NCI-H345 treated with DMSO at 0.1 percent for 48 hours (cell line): ENCODE measurements around the gene KCNK13.
"Not testable (repeated sequence)": the region's sequence is repeated elsewhere in the genome, so short reads cannot be mapped to it uniquely, and the experiment has no call there.

Source experiments
- DNase-seq: peaks from one replicate; lab custom pipeline; 2025; ENCODE audit not compliant: unreplicated experiment; lab: John Stamatoyannopoulos, UW

KCNK13 gene

DNA sequence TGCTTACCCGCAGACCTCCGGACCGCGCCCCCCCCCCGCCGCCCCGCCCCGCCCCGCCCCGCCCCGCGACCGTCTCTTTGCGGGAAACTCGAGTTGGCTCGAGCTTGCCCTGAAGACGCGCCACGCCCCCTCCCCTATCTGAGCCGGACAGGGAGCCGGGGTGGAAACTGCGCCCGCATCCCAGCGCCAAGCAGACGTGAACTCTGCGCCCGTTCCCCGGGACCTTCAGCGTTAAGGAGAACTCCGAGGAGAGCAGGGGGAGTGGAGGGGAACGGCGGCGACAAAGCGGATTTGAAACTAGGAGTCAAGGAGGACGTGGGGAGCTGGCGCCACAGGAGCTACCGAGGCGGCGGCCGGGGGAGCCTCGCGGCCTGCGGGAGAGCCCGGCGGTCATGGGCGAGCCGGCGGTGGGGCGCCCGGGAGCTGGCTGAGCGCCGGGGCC, at the start of gene KCNK13:
KCNK13 (plus strand) TSS at position 310 of the 442 bp plus-strand sequence. CDS start 212 bp downstream, outside the sequence.
- DNase-seq: peak; percentile 47

GRCh38 chr14:90017371-90017770, 44.4 kb upstream of the KCNK13 start:
- DNase-seq: no peak

- DNase-seq: no peak
Measured at GRCh38 chr14:90019824-90020523, 41.8 kb upstream of the KCNK13 start.

GRCh38 chr14:90023176-90023896, 38.5 kb upstream of the KCNK13 start:
- no peak for DNase-seq

DNA sequence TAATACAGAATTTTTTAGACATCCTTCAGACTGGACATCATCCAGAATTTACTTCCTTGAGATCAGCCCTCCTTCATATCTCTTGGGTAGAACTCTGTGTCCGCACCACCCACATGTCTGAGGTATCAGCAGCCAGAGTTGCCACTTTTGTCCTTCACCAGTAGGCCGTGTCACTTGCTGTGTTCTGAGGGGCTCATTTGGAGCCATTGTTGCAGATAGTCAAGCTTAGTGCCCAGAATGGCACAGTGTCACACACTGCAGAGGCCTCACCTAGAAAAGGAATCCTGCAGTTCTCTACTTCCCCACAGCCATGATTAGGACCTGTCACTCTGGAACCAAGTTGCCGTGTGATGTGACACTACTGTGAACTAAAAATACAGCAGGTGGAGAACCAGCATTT, 36.9 kb upstream of the KCNK13 start:
- no peak for DNase-seq

DNA sequence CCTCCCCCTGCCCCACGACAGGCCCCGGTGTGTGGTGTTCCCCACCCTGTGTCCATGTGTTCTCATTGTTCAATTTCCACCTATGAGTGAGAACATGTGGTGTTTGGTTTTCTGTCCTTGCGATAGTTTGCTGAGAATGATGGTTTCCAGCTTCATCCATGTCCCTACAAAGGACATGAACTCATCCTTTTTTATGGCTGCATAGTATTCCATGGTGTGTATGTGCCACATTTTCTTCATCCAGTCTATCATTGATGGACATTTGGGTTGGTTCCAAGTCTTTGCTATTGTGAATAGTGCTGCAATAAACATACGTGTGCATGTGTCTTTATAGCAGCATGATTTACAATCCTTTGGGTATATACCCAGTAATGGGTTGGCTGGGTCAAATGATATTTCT, 35.2 kb upstream of the KCNK13 start:
- DNase-seq: not testable (repeated sequence)

GRCh38 chr14:90027842-90028241, 34.0 kb upstream of the KCNK13 start:
- DNase-seq: no peak

DNA sequence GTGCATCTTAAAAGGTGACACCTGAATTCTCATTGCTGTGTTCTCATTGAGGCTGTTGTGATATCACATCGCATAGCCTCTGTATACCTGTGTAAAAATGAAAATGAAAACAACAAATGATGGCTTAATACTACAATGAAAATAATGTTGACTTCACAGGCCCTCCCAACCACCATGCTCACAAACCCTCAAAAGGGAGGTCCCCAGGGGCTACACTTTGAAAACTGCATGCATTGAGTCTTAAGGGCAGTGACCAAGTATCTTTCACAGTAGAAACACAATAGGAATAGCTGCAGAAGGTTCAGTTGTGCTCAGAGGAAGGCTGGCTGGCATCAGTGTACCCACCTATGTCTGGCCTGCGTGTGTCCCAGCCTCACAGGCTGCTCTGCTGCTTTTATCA, 27.6 kb upstream of the KCNK13 start:
- DNase-seq: no peak

- no peak for DNase-seq
Measured at GRCh38 chr14:90034835-90035525, 26.8 kb upstream of the KCNK13 start.

DNA sequence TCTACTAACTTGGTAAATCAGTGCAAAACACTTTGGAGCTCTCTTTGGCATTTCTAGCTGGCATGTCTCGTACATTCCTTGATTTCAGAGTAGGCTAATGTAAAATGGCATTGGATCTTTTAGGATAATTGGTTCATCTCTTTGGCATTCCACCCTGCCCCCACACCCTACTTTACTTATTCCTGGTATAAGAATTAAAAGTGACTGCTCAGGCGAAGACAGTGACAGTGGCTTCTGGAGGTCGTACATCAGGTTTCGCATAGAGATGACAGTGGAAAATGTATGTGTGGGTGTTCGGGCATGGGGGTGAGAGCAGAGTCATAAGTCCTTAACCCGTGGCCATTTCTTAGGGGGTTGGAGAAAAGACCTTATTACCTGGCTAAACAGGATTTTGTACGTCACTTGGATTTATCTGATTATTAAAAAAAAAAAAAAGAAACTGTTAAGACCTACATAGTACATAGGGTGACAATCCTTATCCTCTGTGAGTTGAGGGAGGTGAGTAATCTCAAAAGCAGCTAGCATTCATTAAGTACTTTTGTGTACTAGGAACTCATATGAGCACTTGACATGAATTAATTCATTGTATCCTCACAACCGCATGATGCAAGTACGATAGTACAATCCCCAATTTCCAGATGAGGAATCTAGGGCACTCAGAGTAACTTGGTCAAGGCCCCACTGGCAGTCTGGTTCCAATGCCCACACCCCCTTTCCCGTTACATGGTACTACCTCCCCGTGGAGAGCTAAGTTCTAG, 22.4 kb upstream of the KCNK13 start:
- no peak for DNase-seq

- DNase-seq: no peak
Measured at GRCh38 chr14:90040411-90040810, 21.4 kb upstream of the KCNK13 start.

GRCh38 chr14:90042496-90043252, 19.1 kb upstream of the KCNK13 start:
- DNase-seq: no peak

- no peak for DNase-seq
Measured at GRCh38 chr14:90045616-90046015, 16.2 kb upstream of the KCNK13 start.

DNA sequence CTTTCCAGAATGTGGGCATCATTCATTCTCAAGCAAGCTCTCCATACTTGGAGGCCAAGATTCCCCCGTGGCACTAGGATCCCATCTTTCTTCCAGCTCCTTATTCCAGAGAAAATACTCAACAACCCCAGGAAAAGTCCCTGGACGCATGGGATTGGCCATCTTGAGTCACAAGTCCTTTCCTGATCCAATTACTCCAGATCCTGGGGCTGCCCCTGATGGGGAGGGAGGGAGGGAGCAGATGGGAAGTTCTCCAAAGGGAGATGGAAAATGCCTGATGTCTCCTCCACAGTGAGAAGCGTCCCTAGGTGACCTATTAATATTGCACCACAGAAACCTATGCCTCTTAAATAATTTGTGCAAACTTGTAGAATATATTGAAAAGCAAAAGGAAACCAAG, 12.4 kb upstream of the KCNK13 start:
- no peak for DNase-seq

GRCh38 chr14:90050271-90050670, 11.5 kb upstream of the KCNK13 start:
- no peak for DNase-seq

DNA sequence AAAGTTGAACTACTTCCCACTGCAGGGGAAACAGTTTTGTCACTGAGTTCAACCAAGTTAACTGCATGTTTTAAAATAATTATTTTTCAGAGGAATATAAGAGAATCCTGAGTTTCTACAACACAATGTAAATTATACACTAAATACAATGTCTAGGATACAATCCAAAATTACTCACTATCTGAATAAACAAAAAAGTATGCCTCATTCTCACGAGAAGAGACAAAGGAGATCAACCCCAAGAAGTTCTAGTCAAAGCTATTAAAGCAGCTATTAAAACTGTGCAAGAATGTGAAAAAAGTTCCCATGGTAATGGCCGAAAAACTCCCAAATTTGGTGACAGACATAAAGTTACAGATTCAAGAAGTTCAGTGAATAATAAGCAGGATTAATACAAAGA, 8.8 kb upstream of the KCNK13 start:
- DNase-seq: no peak

DNA sequence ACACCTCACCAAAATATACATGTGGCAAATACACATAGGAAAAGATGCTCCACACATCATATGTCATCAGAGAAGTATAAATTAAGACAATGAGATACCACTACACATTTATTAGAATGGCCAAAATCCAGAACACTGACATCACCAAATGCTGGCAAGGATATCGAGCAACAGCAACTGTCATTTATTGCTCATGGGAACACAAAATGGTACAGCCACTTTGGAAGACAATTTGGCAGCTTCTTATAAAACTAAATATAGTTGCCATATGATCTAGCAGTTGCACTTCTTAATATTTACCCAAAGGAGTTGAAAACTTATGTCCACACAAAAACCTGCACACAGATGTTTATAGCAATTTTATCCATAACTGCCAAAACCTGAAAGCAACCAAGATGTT, 7.0 kb upstream of the KCNK13 start:
- DNase-seq: no peak

DNA sequence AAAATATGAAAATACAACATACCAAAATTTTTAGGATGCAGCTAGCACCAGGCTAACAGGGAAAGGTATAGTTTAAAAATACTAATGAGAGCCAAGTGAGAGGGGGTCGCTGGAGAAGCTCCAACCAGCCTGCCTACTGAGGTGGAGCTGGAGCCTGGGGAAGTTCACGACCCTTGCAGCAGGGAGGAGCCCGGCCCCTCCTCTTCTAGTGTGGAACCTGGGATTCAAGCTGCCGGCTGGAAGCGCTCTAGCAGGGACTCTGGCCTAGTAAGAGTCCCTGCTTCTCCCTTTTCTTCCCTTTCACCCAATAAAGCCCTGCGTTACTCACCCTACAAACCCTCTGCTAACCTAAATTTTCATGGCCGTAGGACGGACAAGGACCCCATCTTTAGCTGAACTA, 5.0 kb upstream of the KCNK13 start:
- no peak for DNase-seq

- DNase-seq: no peak
Measured at GRCh38 chr14:90058876-90059458, 2.8 kb upstream of the KCNK13 start.

DNA sequence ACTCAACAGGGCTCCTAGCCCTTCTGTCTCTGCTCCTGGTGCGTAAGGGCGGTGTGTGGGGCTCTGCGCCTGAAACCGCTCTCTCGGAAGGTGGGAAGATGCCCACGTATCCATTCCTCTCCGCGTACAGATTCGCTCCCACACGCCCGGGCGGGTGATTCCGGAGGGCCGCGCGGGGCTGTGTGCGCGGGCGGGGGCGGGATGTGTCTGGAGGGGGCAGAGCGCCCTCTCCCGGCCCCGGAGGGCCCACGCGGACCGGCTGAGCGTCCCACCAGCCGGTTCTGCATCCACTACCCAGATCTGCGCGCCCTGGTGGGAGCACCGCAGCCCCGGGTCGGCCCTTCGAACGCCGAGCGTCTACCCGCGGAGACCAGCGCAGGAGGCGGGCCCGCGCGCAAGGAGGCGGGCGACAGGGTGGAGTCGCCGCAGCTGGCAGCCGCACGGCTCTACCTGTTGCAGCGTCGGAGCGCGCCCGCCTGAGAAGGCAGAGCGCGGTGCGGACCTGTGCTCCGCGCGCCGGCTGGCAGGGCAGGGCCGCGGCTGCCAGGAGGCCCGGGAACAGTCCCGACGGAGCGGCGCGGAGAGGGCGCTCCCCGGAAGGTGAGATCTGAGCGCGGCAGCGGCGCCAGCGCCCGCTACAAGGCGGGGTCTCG, 1.4 kb upstream of the KCNK13 start:
- peak; percentile 61 for DNase-seq
